GM23248 (cell line): ENCODE results near the gene PINK1. TPM values are rescaled to one million over a fixed set of nuclear protein-coding genes. Genes with fewer than 3 reads are reported as not detected.

ENCODE experiments used
- DNase-seq: peaks from one replicate; pipeline ENCODE4 v3.0.0-alpha.2; 2015
- H2AFZ ChIP-seq: fragments of 200-600 bp; sonication (generic); 2 replicates; pipeline ENCODE4 v1.6.1; 2016; ENCODE audit warnings: antibody characterized with exemption
- H3F3A ChIP-seq: fragments of 200-600 bp; sonication (generic); 2 replicates; pipeline ENCODE4 v1.6.1; 2016; ENCODE audit warnings: mild to moderate bottlenecking, antibody characterized with exemption, mixed run types; ENCODE audit not compliant: insufficient read depth
- H3K27ac ChIP-seq: fragments of 200-600 bp; sonication (generic); 2 replicates; pipeline ENCODE4 v1.5.1; 2016; ENCODE audit warnings: mild to moderate bottlenecking
- H3K27me3 ChIP-seq: fragments of 200-600 bp; sonication (generic); replicated peaks from 2 replicates; pipeline ENCODE4 v1.6.1; 2016; ENCODE audit warnings: mild to moderate bottlenecking; ENCODE audit not compliant: insufficient read depth
- H3K36me3 ChIP-seq: fragments of 200-600 bp; sonication (generic); 2 replicates; pipeline ENCODE4 v1.6.1; 2016; ENCODE audit warnings: low read depth, mild to moderate bottlenecking
- H3K4me1 ChIP-seq: fragments of 200-600 bp; sonication (generic); 2 replicates; pipeline ENCODE4 v1.6.1; 2016; ENCODE audit warnings: mild to moderate bottlenecking; ENCODE audit not compliant: insufficient read depth
- H3K4me2 ChIP-seq: fragments of 200-600 bp; sonication (generic); one replicate; pipeline ENCODE4 v1.6.1; 2016; ENCODE audit warnings: mild to moderate bottlenecking; ENCODE audit not compliant: unreplicated experiment
- H3K4me3 ChIP-seq: fragments of 200-600 bp; sonication (generic); 2 replicates; pipeline ENCODE4 v1.5.1; 2016; ENCODE audit warnings: mild to moderate bottlenecking
- H3K79me2 ChIP-seq: fragments of 200-600 bp; sonication (generic); 2 replicates; pipeline ENCODE4 v1.6.1; 2016; ENCODE audit warnings: mild to moderate bottlenecking; ENCODE audit not compliant: insufficient read depth
- H3K9ac ChIP-seq: fragments of 200-600 bp; sonication (generic); 2 replicates; pipeline ENCODE4 v1.6.1; 2016; ENCODE audit warnings: mild to moderate bottlenecking
- H3K9me2 ChIP-seq: fragments of 200-600 bp; sonication (generic); 2 replicates; pipeline ENCODE4 v1.6.1; 2016; ENCODE audit warnings: mixed run types, mild to moderate bottlenecking, moderate library complexity; ENCODE audit not compliant: insufficient read depth
- H3K9me3 ChIP-seq: fragments of 200-600 bp; sonication (generic); one replicate; pipeline ENCODE4 v1.6.1; 2017; ENCODE audit warnings: low read depth
- H4K20me1 ChIP-seq: fragments of 200-600 bp; sonication (generic); 2 replicates; pipeline ENCODE4 v1.6.0; 2016; ENCODE audit not compliant: insufficient read depth
- EZH2 ChIP-seq: fragments of 200-600 bp; sonication (generic); IDR thresholded peaks from 2 replicates; pipeline ENCODE4 v1.6.1; 2018; ENCODE audit warnings: antibody characterized with exemption, mild to moderate bottlenecking; ENCODE audit not compliant: insufficient read depth, poor library complexity, severe bottlenecking
- EZH2phosphoT487 ChIP-seq: fragments of 200-600 bp; sonication (generic); IDR thresholded peaks from 2 replicates; pipeline ENCODE4 v1.6.1; 2018; ENCODE audit warnings: antibody characterized with exemption, moderate library complexity, mild to moderate bottlenecking, low read depth; ENCODE audit not compliant: insufficient read depth
- WGBS, 2 experiments: methylation state at CpG; one replicate each; pipeline ENCODE4 v1.1.6; 2015 to 2017; ENCODE audit warnings: low lambda C conversion rate in 2 of 2, low coverage in 1 of 2; ENCODE audit errors: missing lambda C conversion rate in 2 of 2; 5-methylcytosine and 5-hydroxymethylcytosine counted together
- in situ Hi-C: fragments of 300-500 bp; cut with MboI; formaldehyde crosslinking; loops from 2 replicates; pipeline ENCODE4 v1.15.0; 2020
- polyA plus RNA-seq: library from polyadenylated mRNA; unstranded; fragments of >200 nt; fragmentation: Nextera tagmentation; extraction: Ambion mirVana; gene quantifications from 2 replicates; pipeline ENCODE4 v1.2.1, GENCODE V29; 2016
- total RNA-seq: library from RNA; depleted of rRNA; stranded (reverse); fragments of >200 nt; shearing (Covaris generic); gene quantifications from 2 replicates; pipeline ENCODE4 v1.2.3, GENCODE V29; 2014

Gene PINK1
- total and polyA plus RNA-seq, 2 experiments from 2014 or later = 102 to 151 TPM

GRCh38 chr1:20648946-20649345 lies 15.7 kb downstream of the PINK1 start:
- no peak for DNase-seq

DNA sequence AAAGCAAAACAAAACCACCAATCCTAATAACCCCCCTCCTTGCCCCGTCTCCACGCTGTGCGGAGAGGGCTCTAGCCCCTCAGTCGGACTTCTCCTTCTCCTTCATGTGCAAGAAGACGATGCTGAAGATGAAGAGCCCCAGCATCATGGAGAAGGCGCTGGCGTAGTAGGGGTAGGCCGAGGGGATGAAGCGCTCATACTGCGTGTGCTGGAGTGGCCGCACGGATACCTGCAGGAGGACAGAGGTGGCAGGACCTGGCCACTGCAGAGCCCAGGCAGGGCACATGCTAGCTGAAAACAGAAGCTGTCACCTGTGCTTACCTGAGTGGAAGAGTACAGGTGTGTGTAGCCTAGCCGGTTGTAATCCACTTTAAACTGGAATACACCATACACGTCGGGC lies 19.0 kb downstream of the PINK1 start:
- no peaks in the 10 kb centered on the region for H4K20me1 ChIP-seq
- H2AFZ ChIP-seq = no peak overlapping the region
- H3K9me3 ChIP-seq = no peaks in the 10 kb centered on the region
- H3K36me3 ChIP-seq = peaks cover 33% of the 10 kb centered on the region; the same call in 1 of the 2 replicates
- 95 to 97% methylated on average over 15 of the region's 15 CpGs for WGBS, 2 experiments
- H3F3A ChIP-seq = peaks cover 12% of the 10 kb centered on the region; the same call in 1 of the 2 replicates
- H3K27me3 ChIP-seq = no peaks in the 10 kb centered on the region
- DNase-seq = no peak
- no peak overlapping the region for H3K27ac ChIP-seq
- peaks cover 16% of the 10 kb centered on the region for H3K79me2 ChIP-seq
- H3K9me2 ChIP-seq = no peaks in the 10 kb centered on the region
- no peak overlapping the region for H3K9ac ChIP-seq
- TF ChIP-seq EZH2 (no peak), EZH2phosphoT487 (no peak)
- no peak overlapping the region for H3K4me3 ChIP-seq
- no peaks in the 10 kb centered on the region for H3K4me1 ChIP-seq
- no peak overlapping the region for H3K4me2 ChIP-seq
- in situ Hi-C loops = no loop called here

More at GRCh38 chr1:20648946-20649345, 15.7 kb downstream of the PINK1 start:
- Histone ChIP-seq H4K20me1 (no peaks in the 10 kb centered on the region), H3K9me3 (no peaks in the 10 kb centered on the region), H3K4me1 (no peaks in the 10 kb centered on the region), H3F3A (peaks cover 12% of the 10 kb centered on the region; the same call in 1 of the 2 replicates), H3K27me3 (no peaks in the 10 kb centered on the region), H3K4me3 (no peak overlapping the region), H2AFZ (no peak overlapping the region), H3K79me2 (no peaks in the 10 kb centered on the region), H3K36me3 (peaks cover 50% of the 10 kb centered on the region; the same call in 1 of the 2 replicates), H3K4me2 (no peak overlapping the region), H3K27ac (no peak overlapping the region), H3K9ac (no peak overlapping the region), H3K9me2 (no peaks in the 10 kb centered on the region)
- TF ChIP-seq EZH2 (no peak), EZH2phosphoT487 (no peak)
- in situ Hi-C loops = no loop called here
- 84 to 87% methylated on average over 14 to 15 of the region's 15 CpGs for WGBS, 2 experiments

GRCh38 chr1:20654104-20654690 lies 20.9 kb downstream of the PINK1 start:
- no peaks in the 10 kb centered on the region for H3K4me1 ChIP-seq
- H3K27ac ChIP-seq = no peak overlapping the region
- H3F3A ChIP-seq = peaks cover 12% of the 10 kb centered on the region; the same call in 1 of the 2 replicates
- H3K27me3 ChIP-seq = no peaks in the 10 kb centered on the region
- H3K4me3 ChIP-seq = no peak overlapping the region
- peaks cover 35% of the 10 kb centered on the region for H3K79me2 ChIP-seq
- H3K9ac ChIP-seq = no peak overlapping the region
- 86 to 87% methylated on average over 17 to 20 of the region's 20 CpGs for WGBS, 2 experiments
- TF ChIP-seq EZH2phosphoT487 (no peak), EZH2 (no peak)
- H2AFZ ChIP-seq = no peak overlapping the region
- no peak overlapping the region for H3K4me2 ChIP-seq
- in situ Hi-C loops = no loop called here
- no peaks in the 10 kb centered on the region for H3K9me2 ChIP-seq
- H3K36me3 ChIP-seq = peaks cover 22% of the 10 kb centered on the region; the same call in 1 of the 2 replicates
- no peaks in the 10 kb centered on the region for H4K20me1 ChIP-seq
- DNase-seq = no peak
- no peaks in the 10 kb centered on the region for H3K9me3 ChIP-seq

DNA sequence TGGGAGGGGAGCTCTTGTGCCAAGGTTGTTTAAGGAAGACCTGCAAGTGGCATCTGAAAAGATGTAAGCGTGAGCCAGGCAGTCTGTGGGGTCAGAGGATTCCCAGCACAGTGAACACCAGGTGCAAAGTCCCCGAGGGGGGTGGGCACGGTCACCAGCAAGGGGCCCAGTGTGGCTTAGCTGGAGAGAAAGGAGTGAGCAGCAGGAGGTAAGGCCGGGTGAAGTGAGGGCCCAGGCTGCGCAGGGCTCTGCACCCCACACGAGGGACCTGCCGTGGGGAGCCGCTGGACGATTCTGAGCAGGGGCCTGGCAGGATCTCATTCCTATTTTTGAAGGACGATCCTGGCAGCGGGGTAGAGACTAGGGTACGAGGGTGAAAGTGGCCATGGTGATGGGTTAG lies 23.8 kb downstream of the PINK1 start:
- no peaks in the 10 kb centered on the region for H4K20me1 ChIP-seq
- peaks cover 56% of the 10 kb centered on the region for H3K79me2 ChIP-seq
- H3K9ac ChIP-seq = no peak overlapping the region
- in situ Hi-C loops = no loop called here
- H3K4me2 ChIP-seq = no peak overlapping the region
- TF ChIP-seq EZH2 (no peak), EZH2phosphoT487 (no peak)
- no peaks in the 10 kb centered on the region for H3K9me3 ChIP-seq
- no peaks in the 10 kb centered on the region for H3F3A ChIP-seq
- H3K9me2 ChIP-seq = no peaks in the 10 kb centered on the region
- no peak for DNase-seq
- no peak overlapping the region for H3K27ac ChIP-seq
- H3K36me3 ChIP-seq = peaks cover 6% of the 10 kb centered on the region; the same call in 1 of the 2 replicates
- WGBS, 2 experiments = 93 to 95% methylated on average over 12 of the region's 12 CpGs
- peaks cover 10% of the 10 kb centered on the region for H3K4me1 ChIP-seq
- H3K27me3 ChIP-seq = no peaks in the 10 kb centered on the region
- no peak overlapping the region for H3K4me3 ChIP-seq
- no peak overlapping the region for H2AFZ ChIP-seq
